CD4-positive, alpha-beta T cell (primary cell): ENCODE measurements around the gene SHISA7. TPM values are rescaled to one million over a fixed set of nuclear protein-coding genes. Genes with fewer than 3 reads are reported as not detected.

Source experiments
- ATAC-seq: fragments of 200-7000 bp; cut with Tn5 transposase; one replicate; pipeline ENCODE4 v1.10.0; 2022; ENCODE audit warnings: mild to moderate bottlenecking; ENCODE audit not compliant: poor library complexity
- CTCF ChIA-PET: fragments of 350-600 bp; sonication (Branson Sonifier 250); formaldehyde crosslinking; loops from one replicate; lab custom pipeline; 2021; ENCODE audit warnings: antibody characterized with exemption, inconsistent platforms; lab: Charles Lee
- POLR2A ChIA-PET: fragments of 350-600 bp; sonication (Branson Sonifier 250); formaldehyde crosslinking; loops from one replicate; lab custom pipeline; 2021; ENCODE audit warnings: antibody characterized with exemption, inconsistent platforms; lab: Charles Lee
- DNase-seq, 14 experiments: peaks; one replicate each; pipeline ENCODE4 v3.0.0-alpha.2; 2013 to 2020; ENCODE audit warnings: mixed read lengths in 2 of 14
- H3K27ac ChIP-seq, 2 donors: one replicate each; pipeline versions ENCODE4 v1.5.1 to v1.7.0; 2013; ENCODE audit warnings: low read length in 2 of 2, low read depth in 1 of 2, mild to moderate bottlenecking in 1 of 2
- H3K27me3 ChIP-seq, 2 experiments: 1 replicate in 1 of 2; 2 replicates in 1 of 2; pipeline versions ENCODE4 v1.6.1 to v1.7.0; 2013; ENCODE audit warnings: low read length in 2 of 2, control low read depth in 1 of 2, mild to moderate bottlenecking in 1 of 2, moderate library complexity in 1 of 2; ENCODE audit not compliant: insufficient read depth in 2 of 2, control insufficient read depth in 1 of 2
- H3K36me3 ChIP-seq: one replicate; pipeline ENCODE4 v1.6.1; 2013; ENCODE audit warnings: low read length, control low read depth; ENCODE audit not compliant: insufficient read depth
- H3K4me1 ChIP-seq: one replicate; pipeline ENCODE4 v1.6.1; 2013; ENCODE audit warnings: low read length, control low read depth; ENCODE audit not compliant: insufficient read depth
- H3K4me3 ChIP-seq: one replicate; pipeline ENCODE4 v1.5.1; 2013; ENCODE audit warnings: mild to moderate bottlenecking, low read length, moderate library complexity
- H3K9me3 ChIP-seq, 2 experiments: 1 replicate in 1 of 2; 2 replicates in 1 of 2; pipeline versions ENCODE4 v1.6.1 to v1.7.0; 2013; ENCODE audit warnings: low read length in 2 of 2, mild to moderate bottlenecking in 2 of 2, control low read depth in 1 of 2, moderate library complexity in 1 of 2; ENCODE audit not compliant: control insufficient read depth in 1 of 2, insufficient read depth in 1 of 2
- H3K27ac Mint-ChIP-seq: one replicate; pipeline ENCODE4 v1.8.0; 2020; ENCODE audit warnings: mixed read lengths
- H3K27me3 Mint-ChIP-seq: one replicate; pipeline ENCODE4 v1.8.0; 2021; ENCODE audit warnings: mixed read lengths
- H3K36me3 Mint-ChIP-seq: one replicate; pipeline ENCODE4 v1.8.0; 2021; ENCODE audit warnings: low read depth, mixed read lengths
- H3K4me1 Mint-ChIP-seq: one replicate; pipeline ENCODE4 v1.8.0; 2021; ENCODE audit warnings: low read depth, mixed read lengths
- H3K4me3 Mint-ChIP-seq: one replicate; pipeline ENCODE4 v1.8.0; 2020; ENCODE audit warnings: mild to moderate bottlenecking, mixed read lengths
- H3K9me3 Mint-ChIP-seq: one replicate; pipeline ENCODE4 v1.8.0; 2020; ENCODE audit warnings: mixed read lengths
- intact Hi-C, 2 experiments: fragments of 100-400 bp; cut with DNase I in 1 of 2; cut with micrococcal nuclease in 1 of 2; formaldehyde crosslinking; loops; one replicate each; pipeline versions ENCODE4 v1.15.1 to v1.9.0; 2023 to 2025; cut with DNase I, micrococcal nuclease
- total RNA-seq, 174 experiments: library from RNA in 2 of 174; stranded (reverse) in 2 of 174; gene quantifications; one replicate each; pipeline ENCODE4 v1.2.3 and lab custom pipeline; 2021 to 2026
- TF ChIP-seq, protein P1 (sequence below): fragments of 200-600 bp; IDR thresholded peaks from one replicate; pipeline ENCODE4 v1.8.0; 2022; ENCODE audit warnings: antibody characterized with exemption, mild to moderate bottlenecking

Gene SHISA7
- total RNA-seq, 2 experiments from 2014 or later: not detected

DNA sequence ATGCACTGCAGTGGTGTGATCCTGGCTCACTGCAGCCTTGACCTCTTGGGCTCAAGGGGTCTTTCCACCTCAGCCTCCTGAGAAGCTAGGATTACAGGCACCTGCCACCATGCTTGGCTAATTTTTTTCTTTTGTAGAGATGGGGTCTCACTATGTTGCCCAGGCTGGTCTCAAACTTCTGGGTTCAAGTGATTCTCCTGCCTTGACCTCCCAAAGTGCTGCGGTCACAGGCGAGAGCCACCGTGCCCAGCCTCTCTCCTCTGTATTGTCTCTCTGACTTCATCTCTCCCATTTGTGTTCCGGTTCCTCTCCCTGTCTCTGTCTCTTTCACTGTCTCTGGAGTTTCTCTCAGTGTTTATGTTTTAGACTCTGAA, 23.1 kb upstream of the SHISA7 start:
- TF ChIP-seq, protein P1, sequence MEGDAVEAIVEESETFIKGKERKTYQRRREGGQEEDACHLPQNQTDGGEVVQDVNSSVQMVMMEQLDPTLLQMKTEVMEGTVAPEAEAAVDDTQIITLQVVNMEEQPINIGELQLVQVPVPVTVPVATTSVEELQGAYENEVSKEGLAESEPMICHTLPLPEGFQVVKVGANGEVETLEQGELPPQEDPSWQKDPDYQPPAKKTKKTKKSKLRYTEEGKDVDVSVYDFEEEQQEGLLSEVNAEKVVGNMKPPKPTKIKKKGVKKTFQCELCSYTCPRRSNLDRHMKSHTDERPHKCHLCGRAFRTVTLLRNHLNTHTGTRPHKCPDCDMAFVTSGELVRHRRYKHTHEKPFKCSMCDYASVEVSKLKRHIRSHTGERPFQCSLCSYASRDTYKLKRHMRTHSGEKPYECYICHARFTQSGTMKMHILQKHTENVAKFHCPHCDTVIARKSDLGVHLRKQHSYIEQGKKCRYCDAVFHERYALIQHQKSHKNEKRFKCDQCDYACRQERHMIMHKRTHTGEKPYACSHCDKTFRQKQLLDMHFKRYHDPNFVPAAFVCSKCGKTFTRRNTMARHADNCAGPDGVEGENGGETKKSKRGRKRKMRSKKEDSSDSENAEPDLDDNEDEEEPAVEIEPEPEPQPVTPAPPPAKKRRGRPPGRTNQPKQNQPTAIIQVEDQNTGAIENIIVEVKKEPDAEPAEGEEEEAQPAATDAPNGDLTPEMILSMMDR: no peak
- H3K36me3 Mint-ChIP-seq: peaks cover 5% of the 10 kb centered on the region
- DNase-seq (no peak), ATAC-seq (no peak)
- intact Hi-C loops: loop anchor here in 1 of 2 experiments (5.0 kb wide), 2 partner anchors 141 to 166 kb away; partner anchors contain the start of gene ZNF865
- Histone ChIP-seq H3K4me1 (peaks cover 20% of the 10 kb centered on the region), H3K36me3 (no peaks in the 10 kb centered on the region), H3K4me3 (no peak overlapping the region), H3K9me3 (no peaks in the 10 kb centered on the region), H3K27me3 (no peaks in the 10 kb centered on the region), H3K27ac (no peak overlapping the region)
- H3K9me3 Mint-ChIP-seq: no peaks in the 10 kb centered on the region
- H3K27me3 Mint-ChIP-seq: no peaks in the 10 kb centered on the region
- H3K4me1 Mint-ChIP-seq: peaks cover 6% of the 10 kb centered on the region
- peak overlapping the region; percentile 8 for H3K4me3 Mint-ChIP-seq
- no peak overlapping the region for H3K27ac Mint-ChIP-seq
- CTCF ChIA-PET: interaction anchor here (3.0 kb wide), 1 partner anchor 38 kb away, joined by 31 read pairs; no protein-coding TSS in a partner anchor
- POLR2A ChIA-PET: interaction anchor here (2.5 kb wide), 1 partner anchor 10 kb away, joined by 7 read pairs; the partner anchor contains the start of gene ZNF628

DNA sequence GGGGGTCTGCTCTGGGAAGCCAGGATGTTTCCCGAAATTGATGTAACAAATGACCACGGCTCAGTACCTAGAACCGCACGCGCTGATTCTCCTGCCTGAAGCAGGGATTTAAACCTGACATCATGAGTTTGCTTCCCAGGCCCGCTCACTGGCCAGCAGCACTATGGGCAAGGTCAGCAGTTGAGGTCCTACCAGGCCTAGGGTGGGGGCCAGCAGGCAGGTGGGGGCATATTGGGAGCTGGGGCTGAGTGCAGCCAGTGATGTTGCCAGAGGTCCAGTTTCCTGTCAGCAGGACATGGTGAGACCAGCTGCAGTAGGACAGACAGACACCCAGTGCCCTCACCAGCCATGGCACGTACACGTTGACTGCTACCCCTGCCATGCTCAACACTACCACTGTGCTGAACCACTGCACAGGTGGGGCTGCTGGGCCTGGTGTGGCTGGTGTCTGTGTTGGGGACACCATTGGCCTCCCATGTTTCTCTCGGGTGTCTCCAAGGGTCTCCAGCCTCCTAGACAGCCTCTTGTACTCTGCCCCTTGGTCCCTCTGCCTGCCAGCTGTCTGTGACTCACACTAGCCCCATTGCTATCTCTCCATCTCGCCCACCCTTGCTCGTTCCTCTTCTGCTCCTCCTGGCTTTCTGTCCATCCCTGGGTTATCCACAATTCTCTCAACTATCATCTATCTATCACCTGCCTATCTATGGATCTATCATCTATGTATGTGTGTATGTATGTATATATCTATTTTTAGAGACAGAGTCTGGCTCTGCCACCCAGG, 22.6 kb upstream of the SHISA7 start:
- H3K27ac Mint-ChIP-seq: no peak overlapping the region
- no peak overlapping the region for H3K4me3 ChIP-seq
- ATAC-seq: no peak
- CTCF ChIA-PET: interaction anchor here (3.0 kb wide), 1 partner anchor 38 kb away, joined by 31 read pairs; no protein-coding TSS in a partner anchor
- no peaks in the 10 kb centered on the region for H3K9me3 ChIP-seq
- intact Hi-C loops: loop anchor here in 1 of 2 experiments (5.0 kb wide), 2 partner anchors 142 to 167 kb away; partner anchors contain the start of gene ZNF865
- no peaks in the 10 kb centered on the region for H3K9me3 Mint-ChIP-seq
- peaks cover 5% of the 10 kb centered on the region for H3K36me3 Mint-ChIP-seq
- DNase-seq: no peak
- POLR2A ChIA-PET: no interaction called here
- H3K27me3 Mint-ChIP-seq: no peaks in the 10 kb centered on the region
- H3K27ac ChIP-seq: no peak overlapping the region
- H3K4me3 Mint-ChIP-seq: peak overlapping the region; percentile 8
- TF ChIP-seq, protein P1: no peak
- no peaks in the 10 kb centered on the region for H3K27me3 ChIP-seq
- no peaks in the 10 kb centered on the region for H3K36me3 ChIP-seq
- H3K4me1 ChIP-seq: peaks cover 26% of the 10 kb centered on the region
- peaks cover 9% of the 10 kb centered on the region for H3K4me1 Mint-ChIP-seq

DNA sequence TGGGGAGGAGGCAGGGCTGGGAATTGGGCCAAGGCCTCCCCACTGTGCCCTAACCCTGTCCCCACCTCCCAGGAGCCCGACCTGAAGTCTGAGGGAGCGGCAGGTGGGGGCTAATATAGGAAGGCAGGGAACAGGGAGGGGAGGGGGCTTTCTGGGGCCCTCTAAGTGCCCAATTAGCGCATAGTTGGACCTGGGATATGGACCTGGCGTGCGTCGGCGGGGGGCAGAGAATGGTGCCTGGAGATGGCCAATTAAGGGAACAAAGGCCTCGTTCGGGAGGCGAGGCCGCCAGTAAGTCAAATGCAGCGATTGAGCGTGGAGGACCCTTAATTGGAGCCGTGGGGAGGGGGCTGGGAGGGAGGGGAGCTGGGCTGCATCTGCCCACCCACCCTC, 21.6 kb upstream of the SHISA7 start, which contains the start of gene C19orf85:
Gene C19orf85, minus strand, starts transcription at position 90 of the 393 bp plus-strand sequence. CDS start 197 bp downstream, outside the sequence.
- Mint-ChIP-seq H3K27ac (no peak within 1 kb of the TSS), H3K27me3 (no peaks in the 10 kb centered on the region), H3K36me3 (peaks cover 5% of the 10 kb centered on the region), H3K9me3 (no peaks in the 10 kb centered on the region), H3K4me3 (no peak within 1 kb of the TSS), H3K4me1 (peaks cover 17% of the 10 kb centered on the region)
- DNase-seq: peak in 1 of 14 experiments; percentile 21
- H3K27me3 ChIP-seq: no peaks in the 10 kb centered on the region
- intact Hi-C loops: loop anchor here in 1 of 2 experiments (5.0 kb wide), 3 partner anchors 57 to 168 kb away; partner anchors contain the start of genes UBE2S and ZNF865
- ChIA-PET POLR2A (no interaction called here), CTCF (no interaction called here)
- no peaks in the 10 kb centered on the region for H3K36me3 ChIP-seq
- no peak within 1 kb of the TSS for H3K4me3 ChIP-seq
- H3K9me3 ChIP-seq: no peaks in the 10 kb centered on the region
- no peak within 1 kb of the TSS for H3K27ac ChIP-seq
- TF ChIP-seq, protein P1: no peak
- no peak for ATAC-seq
- H3K4me1 ChIP-seq: peaks cover 28% of the 10 kb centered on the region
